Stimulated activated CD4-positive, alpha-beta T cell treated with anti-CD3 and anti-CD28 coated beads, Interleukin-2, amount 100 ng/mL, for 24 hours (primary cell): Measurements from ENCODE around the gene USP5.
A peak's percentile ranks its signal among the peaks of the same experiment; 100 is the strongest.

Experiments used
- DNase-seq, 2 donors: peaks; one replicate each; pipeline ENCODE4 v3.0.0-alpha.2; 2020

Gene USP5, protein sequence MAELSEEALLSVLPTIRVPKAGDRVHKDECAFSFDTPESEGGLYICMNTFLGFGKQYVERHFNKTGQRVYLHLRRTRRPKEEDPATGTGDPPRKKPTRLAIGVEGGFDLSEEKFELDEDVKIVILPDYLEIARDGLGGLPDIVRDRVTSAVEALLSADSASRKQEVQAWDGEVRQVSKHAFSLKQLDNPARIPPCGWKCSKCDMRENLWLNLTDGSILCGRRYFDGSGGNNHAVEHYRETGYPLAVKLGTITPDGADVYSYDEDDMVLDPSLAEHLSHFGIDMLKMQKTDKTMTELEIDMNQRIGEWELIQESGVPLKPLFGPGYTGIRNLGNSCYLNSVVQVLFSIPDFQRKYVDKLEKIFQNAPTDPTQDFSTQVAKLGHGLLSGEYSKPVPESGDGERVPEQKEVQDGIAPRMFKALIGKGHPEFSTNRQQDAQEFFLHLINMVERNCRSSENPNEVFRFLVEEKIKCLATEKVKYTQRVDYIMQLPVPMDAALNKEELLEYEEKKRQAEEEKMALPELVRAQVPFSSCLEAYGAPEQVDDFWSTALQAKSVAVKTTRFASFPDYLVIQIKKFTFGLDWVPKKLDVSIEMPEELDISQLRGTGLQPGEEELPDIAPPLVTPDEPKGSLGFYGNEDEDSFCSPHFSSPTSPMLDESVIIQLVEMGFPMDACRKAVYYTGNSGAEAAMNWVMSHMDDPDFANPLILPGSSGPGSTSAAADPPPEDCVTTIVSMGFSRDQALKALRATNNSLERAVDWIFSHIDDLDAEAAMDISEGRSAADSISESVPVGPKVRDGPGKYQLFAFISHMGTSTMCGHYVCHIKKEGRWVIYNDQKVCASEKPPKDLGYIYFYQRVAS

DNA sequence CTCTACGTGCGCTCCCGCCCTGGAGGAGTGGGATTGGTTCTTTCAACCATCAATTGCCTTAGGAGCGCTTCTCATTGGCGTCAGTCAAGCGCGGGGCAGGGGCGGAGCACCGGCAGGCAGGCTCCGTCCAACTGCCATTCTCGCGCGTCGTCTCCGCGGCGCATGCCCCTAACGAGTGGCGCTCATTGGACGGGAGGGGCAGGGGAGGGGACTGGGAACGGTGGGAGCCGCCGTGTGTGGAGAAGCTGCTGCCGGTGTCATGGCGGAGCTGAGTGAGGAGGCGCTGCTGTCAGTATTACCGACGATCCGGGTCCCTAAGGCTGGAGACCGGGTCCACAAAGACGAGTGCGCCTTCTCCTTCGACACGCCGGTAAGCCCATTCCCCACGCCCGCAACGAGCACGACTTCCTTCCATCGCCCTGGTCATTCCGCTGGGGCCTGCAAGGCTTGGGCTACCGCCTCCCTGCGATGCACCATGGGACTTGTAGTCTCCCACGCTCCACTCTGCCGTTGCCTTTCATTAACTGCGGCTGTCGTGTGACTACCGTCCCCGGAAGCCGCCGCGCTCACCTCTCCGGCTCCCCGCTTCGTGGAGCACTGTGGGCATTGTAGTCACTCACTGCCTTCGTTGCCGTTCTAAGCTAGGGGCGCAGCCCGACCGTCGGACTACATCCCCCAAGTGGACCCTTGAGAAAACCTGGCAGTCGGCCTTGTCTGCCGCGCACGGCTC is at the start of gene USP5:
TSS of gene USP5 (plus strand) at position 230 of the 730 bp plus-strand sequence. CDS start at position 260, 30 bp downstream.
- DNase-seq = peak; percentile 97

DNA sequence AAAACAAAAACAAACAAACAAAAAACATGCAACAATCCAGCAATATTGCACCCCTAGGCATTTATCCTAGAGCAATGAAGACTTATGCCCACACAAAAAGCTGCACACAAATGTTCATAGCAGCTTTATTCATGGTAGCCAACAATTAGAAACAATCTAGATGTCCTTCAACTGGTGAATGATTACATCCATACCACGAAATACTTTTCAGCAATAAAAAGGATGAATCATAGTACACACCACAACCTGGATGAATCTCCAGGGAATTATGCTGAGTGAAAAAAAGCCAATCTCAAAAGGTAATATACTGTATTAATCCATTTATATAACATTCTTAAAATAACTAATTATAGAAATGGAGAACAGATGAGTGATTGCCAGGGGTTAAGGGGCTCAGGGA is 44.8 kb upstream of the USP5 start:
- DNase-seq = no peak

DNA sequence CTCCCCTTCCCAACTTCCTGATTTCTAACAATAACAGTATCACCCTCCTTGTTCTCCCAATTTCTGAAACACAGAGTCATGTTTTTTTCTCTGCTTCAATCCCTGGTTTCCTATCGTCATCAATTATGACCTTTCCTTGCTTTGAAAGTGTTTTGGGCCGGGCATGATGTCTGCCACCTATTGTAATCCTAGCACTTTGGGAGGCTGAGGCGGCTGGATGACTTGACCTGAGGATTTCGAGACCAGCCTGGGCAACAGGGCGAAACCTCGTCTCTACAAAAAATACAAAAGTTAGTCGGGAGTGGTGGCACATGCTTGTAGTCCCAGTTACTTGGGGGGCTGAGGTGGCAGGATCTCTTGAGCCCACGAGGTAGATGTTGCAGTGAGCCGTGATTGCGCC is 42.9 kb upstream of the USP5 start:
- DNase-seq = no peak

DNA sequence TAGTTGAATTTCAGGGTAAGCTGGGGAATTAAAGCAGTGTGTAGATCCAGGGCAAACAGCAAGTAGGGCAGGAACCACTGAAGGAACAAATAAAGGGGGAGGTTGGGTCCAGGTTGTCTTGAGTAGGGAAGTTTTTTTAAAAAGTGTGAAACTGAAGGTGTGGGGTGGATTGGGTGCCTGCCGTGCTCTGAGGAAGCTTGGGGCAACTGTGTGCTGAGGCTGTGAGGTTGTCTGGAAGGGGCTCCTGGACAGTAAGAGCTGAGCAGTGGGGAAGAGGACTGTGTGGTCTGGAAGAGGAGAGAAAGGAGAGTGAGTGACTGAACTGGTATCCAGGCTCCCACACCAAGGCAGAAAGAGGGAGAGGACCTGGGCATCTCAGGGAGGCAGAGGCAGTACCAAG is 41.2 kb upstream of the USP5 start:
- DNase-seq = no peak

DNA sequence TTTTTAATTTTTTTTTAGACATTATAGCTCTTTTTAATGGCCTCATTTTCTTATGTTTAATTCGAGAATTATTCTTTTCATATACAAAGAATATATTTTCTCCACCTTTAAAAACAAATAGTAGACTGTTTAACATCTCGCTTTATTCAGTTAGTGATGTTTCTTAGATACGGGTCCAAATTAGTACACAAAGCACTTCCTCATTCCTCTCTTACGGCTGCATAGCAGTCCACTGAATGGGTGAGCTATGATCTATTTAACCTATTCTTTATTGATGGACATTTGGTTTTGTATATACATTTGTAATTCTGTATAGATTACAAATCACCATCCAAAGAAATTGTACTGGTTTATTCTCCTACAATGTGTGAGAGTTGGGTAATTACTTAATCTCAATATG is 38.6 kb upstream of the USP5 start:
- no peak for DNase-seq

DNA sequence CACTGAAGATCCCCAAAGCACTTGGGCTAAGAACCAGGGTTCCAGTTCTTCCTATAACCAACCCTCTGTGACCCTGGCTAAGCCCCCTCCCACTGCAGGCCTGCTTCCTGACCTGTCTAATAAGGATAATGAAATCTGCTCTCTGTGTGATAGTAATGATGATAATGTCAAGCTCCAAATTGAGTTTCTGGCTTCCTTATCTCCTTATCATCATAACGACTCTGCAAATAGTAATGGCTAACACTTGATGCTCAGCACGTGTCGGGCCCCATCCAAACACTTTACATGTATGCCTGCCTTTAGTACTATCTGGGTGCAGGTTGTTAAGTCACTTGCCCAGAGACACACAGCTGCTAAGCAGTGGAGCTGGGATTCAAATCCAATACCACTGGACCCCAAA is 35.4 kb upstream of the USP5 start:
- no peak for DNase-seq

DNA sequence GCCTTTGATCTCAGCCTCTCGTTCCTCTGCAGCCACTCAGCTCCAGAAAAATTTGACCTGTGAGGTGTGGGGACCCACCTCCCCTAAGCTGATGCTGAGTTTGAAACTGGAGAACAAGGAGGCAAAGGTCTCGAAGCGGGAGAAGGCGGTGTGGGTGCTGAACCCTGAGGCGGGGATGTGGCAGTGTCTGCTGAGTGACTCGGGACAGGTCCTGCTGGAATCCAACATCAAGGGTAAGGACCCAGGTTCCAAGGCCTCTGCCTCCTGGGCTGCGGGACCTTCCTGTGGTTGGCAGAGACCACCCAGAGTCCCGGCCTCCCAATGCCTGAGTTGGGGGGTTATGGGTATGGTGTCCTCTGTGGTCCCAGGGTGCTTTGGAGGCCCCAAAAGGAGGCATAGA is 34.9 kb upstream of the USP5 start:
- no peak for DNase-seq

DNA sequence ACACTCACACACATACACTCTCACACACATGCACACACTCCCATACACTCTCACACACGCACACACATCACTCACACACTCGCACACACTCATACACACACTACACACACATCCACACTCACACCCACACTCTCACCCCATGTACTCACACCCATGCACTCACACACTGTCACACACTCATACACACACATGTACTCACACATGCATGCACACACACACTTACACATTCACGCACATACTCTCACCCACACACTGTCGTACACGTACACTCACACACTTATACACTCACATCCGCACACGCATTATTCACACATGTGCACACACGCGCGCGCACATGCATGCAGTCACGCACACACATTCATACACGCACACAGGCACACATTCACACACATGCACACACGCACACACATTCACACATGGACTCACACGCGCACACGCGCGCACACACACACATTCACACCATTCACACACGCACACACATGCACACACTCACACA is 34.2 kb upstream of the USP5 start:
- no peak for DNase-seq

DNA sequence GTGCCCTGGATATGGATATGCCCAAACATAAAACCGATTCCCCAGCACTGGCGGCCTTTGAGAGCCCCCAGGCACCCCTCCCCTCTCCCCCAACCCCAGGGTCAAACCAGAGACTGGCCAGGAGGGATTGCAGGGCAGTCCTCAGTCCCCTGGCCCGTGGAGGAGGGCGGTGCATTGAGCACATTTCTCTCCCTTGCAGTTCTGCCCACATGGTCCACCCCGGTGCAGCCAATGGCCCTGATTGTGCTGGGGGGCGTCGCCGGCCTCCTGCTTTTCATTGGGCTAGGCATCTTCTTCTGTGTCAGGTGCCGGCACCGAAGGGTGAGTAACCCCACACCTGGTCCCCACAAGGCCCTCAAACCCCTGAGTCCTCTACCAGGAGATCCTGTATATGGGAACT is 33.7 kb upstream of the USP5 start:
- DNase-seq = no peak

DNA sequence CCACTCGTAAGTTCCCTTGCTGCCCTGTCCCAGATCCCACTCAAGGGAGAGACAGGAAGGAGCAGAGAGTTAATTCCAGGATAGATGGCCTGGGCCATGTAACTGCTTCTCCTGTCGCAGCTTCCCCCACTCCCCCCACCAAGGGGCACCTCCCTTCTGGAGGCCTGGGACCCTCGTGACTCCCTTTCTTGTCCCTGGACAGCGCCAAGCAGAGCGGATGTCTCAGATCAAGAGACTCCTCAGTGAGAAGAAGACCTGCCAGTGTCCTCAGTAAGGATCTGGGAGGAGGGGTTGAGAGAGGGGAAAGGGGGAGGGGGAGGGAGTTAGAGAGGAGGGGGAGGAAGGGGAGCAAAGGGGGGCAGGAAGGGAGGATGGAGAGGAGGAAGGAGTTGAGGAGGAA is 33.3 kb upstream of the USP5 start:
- no peak for DNase-seq

DNA sequence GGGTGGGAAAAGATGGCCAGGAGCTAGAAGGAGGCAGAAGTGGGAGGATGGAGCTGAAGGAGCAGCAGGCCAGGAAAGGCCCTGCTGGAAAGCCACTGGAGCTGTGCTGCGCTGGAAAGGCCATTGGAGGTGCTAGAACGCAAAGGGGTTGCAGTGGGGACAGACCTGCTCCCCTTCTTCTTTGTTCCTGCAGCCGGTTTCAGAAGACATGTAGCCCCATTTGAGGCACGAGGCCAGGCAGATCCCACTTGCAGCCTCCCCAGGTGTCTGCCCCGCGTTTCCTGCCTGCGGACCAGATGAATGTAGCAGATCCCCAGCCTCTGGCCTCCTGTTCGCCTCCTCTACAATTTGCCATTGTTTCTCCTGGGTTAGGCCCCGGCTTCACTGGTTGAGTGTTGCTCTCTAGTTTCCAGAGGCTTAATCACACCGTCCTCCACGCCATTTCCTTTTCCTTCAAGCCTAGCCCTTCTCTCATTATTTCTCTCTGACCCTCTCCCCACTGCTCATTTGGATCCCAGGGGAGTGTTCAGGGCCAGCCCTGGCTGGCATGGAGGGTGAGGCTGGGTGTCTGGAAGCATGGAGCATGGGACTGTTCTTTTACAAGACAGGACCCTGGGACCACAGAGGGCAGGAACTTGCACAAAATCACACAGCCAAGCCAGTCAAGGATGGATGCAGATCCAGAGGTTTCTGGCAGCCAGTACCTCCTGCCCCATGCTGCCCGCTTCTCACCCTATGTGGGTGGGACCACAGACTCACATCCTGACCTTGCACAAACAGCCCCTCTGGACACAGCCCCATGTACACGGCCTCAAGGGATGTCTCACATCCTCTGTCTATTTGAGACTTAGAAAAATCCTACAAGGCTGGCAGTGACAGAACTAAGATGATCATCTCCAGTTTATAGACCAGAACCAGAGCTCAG is 32.6 kb upstream of the USP5 start:
- DNase-seq = no peak

DNA sequence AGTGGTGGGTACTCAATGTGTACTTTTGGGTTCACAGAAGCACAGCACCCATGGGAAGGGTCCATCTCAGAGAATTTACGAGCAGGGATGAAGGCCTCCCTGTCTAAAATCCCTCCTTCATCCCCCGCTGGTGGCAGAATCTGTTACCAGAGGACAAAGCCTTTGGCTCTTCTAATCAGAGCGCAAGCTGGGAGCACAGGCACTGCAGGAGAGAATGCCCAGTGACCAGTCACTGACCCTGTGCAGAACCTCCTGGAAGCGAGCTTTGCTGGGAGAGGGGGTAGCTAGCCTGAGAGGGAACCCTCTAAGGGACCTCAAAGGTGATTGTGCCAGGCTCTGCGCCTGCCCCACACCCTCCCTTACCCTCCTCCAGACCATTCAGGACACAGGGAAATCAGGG is 31.8 kb upstream of the USP5 start:
- no peak for DNase-seq

DNA sequence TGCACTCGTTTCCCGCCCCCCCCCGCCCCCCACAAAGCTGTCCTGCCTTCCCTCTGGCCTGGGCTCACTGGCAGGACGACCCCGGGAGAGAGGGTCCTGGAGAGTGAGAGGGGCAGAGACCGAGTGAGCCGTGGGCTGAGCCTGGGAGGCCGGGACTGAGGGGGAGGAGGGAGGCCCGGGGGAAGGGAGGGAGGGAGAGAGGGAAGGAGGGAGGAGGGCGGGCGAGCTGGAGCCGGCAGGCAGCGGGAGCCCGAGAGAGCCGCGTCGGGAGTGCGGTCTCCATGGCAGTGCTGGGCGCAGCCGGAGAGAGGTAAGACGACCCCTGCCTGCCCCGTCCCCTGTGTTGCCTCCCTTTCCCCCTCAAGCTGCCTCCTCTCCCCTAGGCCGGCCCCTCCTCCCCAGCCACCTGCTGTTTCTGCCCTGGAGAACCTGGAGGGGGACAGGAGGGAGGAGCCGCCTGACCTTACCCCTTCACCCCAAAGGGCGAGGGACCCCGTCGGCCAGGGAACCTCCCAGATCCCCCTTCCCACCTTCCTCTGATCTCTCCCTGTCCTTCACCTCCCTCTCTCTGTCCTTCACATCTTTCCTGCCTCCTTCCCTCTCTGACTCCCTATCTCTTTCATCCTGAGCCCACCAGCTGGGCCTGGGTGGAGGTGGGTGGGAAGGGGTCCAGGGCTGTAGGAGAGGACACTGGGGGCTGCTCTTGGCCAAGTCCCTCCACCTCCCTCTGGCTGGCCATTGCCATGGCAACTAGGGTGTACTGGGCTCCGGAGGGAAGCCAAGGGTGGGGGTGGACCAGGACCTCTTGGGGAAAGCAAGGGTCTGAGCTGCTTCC is 30.1 kb upstream of the USP5 start, which contains the start of gene GPR162:
TSS of gene GPR162 (plus strand) at position 231 of the 835 bp plus-strand sequence. CDS start 2,078 bp downstream, outside the sequence.
- DNase-seq = peak in 1 of 2 donors; percentile 21

DNA sequence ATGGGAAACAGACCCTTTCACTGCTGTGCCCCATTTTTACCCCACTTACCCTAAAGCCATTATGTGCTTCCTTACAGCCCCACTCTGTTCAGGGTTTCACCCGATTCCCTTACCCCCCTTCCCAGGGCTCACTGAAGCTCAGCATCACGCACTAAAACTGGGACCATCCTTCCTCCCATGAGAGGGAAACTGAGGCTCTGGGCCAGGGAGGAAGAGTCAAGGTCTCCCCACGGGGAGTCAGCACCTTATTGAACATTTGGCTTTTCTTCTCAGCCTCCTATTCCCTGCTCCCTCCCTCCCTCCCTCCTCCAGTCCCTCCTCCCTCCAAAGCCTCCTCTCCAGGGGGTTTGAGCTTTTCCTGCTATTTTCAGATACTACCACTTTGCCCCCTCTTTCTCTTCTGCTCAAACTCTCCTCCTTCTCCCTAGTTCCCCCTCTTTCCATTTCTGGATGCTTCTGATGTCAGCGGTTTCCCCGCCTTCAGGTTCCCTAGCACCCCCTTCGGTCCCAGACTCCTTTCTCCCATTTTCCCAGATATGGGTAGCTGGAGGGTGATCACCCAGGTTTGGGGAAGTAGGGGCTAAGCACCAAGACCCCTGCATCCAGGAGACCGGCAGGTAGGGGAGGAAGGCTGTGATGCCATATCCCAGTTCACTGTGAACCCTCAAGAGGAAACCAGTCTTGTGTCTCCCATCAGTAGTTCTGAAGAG is 29.4 kb upstream of the USP5 start:
- no peak for DNase-seq

DNA sequence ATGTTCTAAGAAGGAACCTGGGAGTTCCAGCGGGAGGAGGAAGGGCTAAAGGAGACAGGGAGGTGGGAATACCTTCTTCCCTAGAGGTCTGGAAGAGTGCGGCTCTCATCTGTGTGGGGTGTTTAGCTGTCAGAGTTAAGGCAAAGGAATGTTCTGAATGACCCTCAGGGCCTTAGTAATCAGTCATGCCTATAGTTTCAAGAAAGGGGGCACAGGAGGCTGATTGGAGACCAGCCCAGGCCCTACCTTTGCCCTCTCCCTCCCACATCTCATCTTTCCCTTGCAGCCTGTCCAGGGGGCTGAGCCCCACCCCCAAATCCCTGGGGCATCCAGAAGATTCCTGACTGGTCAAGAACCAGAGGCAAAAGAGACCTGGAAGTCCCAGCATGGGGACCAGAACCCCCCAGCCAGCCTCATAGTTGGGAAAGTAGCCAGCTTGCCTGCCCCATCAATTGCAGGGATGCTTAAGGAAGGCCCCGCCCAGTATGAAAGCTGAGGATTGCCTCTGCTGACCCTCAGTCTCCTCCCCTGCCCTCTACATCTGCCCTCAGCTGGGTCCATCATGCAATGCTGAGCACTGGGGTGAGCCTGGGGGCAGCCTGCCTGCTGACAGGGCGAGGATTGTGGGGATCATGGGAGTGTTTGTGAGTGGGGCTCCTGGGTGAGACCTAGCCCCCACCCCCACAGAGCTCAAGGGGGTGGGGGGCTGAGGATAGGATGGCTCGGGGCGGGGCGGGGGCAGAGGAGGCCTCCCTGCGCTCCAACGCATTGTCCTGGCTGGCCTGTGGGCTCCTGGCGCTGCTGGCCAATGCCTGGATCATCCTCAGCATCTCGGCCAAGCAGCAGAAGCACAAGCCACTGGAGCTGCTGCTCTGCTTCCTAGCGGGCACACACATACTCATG is 28.5 kb upstream of the USP5 start:
- DNase-seq = no peak

DNA sequence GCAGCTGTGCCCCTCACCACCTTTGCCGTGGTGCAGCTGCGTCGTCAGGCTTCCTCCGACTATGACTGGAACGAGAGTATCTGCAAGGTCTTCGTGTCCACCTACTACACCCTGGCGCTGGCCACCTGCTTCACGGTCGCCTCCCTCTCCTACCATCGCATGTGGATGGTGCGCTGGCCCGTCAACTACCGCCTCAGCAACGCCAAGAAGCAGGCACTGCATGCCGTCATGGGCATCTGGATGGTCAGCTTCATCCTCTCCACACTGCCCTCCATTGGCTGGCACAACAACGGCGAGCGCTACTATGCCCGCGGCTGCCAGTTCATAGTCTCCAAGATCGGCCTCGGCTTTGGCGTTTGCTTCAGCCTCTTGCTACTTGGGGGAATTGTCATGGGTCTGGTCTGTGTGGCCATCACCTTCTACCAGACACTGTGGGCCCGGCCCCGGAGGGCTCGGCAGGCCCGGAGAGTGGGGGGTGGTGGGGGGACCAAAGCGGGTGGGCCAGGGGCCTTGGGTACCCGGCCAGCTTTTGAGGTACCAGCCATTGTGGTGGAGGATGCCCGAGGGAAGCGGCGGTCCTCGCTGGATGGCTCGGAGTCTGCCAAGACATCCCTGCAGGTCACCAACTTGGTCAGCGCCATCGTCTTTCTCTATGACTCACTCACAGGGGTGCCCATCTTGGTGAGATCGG is 27.7 kb upstream of the USP5 start:
- DNase-seq = no peak

DNA sequence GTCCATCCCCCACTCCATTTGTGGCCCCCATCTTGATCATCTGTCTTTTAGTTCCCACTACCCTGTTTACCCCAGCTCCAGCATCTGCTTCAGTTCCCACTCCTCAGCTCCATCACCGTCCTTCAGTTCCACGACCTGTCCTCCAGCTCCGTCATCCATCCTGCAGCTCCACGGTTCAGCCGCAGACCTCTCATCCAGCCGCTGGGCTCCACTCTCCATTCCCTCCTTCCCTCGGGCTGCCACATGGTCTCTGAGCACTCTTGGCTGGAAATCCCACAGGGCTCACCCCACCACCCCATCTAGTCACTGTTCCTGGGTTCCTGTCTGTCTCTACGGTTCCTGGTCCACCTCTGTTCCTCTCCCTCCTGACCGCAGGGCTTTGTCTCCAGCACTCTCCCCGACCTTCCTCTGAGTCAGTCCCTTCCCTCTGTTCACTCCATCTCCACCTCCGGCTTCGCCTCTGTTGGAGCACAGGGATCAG is 27.0 kb upstream of the USP5 start:
- DNase-seq = no peak

DNA sequence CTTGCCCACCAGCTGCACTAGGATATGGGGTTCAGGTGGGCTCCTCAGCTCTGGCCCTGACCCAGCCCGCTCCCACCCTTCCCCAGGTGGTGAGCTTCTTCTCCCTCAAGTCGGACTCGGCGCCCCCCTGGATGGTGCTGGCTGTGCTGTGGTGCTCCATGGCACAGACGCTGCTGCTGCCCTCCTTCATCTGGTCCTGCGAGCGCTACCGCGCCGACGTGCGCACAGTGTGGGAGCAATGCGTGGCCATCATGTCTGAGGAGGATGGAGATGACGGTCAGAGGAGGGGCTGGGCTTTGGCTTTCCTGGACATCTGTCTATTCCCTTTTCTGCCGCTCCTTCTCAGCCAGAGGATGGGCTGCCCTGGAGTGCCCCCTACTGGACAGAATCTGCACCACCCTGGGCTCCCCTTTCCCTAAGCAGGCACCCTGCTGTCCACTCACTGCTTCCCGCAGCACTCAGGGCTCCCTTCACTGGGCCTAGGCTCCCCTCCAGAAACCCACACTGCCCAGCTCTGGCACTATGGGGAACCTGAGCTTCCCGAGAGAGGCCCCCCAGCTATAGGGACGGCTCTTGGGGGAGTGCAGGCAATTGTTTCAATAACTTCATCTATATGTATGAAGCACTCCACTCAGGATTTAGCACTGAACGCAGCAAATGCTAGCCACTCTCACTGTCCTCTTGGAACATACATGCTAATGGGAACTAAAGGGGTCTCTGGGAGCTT is 26.4 kb upstream of the USP5 start:
- peak; percentile 89 to 91 for DNase-seq
